ENCODE data around the gene MTMR3. TPM values are rescaled to one million over a fixed set of nuclear protein-coding genes. Genes with fewer than 3 reads are reported as not detected.

Gene MTMR3
- total RNA-seq, 1 donor from 2014 or later, result 41.2 TPM

- Mint-ChIP-seq H3K27ac (ENCODE audit: unreplicated experiment) (no peak overlapping the region), H3K4me3 (ENCODE audit: unreplicated experiment) (no peak overlapping the region), H3K27me3 (ENCODE audit: unreplicated experiment) (no peaks in the 10 kb centered on the region), H3K9me3 (ENCODE audit: unreplicated experiment) (no peaks in the 10 kb centered on the region), H3K4me1 (ENCODE audit: unreplicated experiment) (no peaks in the 10 kb centered on the region), H3K36me3 (ENCODE audit: unreplicated experiment) (peaks cover 51% of the 10 kb centered on the region)
- no peak for DNase-seq (ENCODE audit: extremely low spot score, unreplicated experiment)
- TF ChIP-seq CTCF (IDR thresholded peaks at IDR 0.05), result no peak
These were observed 133.6 kb downstream of the MTMR3 start for GRCh38 chr22:30016596-30016995.

GRCh38 chr22:30017375-30018223 is 134.6 kb downstream of the MTMR3 start:
- no peaks in the 10 kb centered on the region for H3K27me3 Mint-ChIP-seq (ENCODE audit: unreplicated experiment)
- peaks cover 51% of the 10 kb centered on the region for H3K36me3 Mint-ChIP-seq (ENCODE audit: unreplicated experiment)
- DNase-seq (ENCODE audit: extremely low spot score, unreplicated experiment), result peak; percentile 76
- H3K4me3 Mint-ChIP-seq (ENCODE audit: unreplicated experiment), result no peak overlapping the region
- H3K27ac Mint-ChIP-seq (ENCODE audit: unreplicated experiment), result no peak overlapping the region
- no peak for TF ChIP-seq CTCF (IDR thresholded peaks at IDR 0.05)
- no peaks in the 10 kb centered on the region for H3K9me3 Mint-ChIP-seq (ENCODE audit: unreplicated experiment)
- H3K4me1 Mint-ChIP-seq (ENCODE audit: unreplicated experiment), result no peaks in the 10 kb centered on the region

- no peaks in the 10 kb centered on the region for H3K27me3 Mint-ChIP-seq (ENCODE audit: unreplicated experiment)
- H3K4me1 Mint-ChIP-seq (ENCODE audit: unreplicated experiment), result no peaks in the 10 kb centered on the region
- no peak for DNase-seq (ENCODE audit: extremely low spot score, unreplicated experiment)
- H3K27ac Mint-ChIP-seq (ENCODE audit: unreplicated experiment), result no peak overlapping the region
- H3K36me3 Mint-ChIP-seq (ENCODE audit: unreplicated experiment), result peaks cover 64% of the 10 kb centered on the region
- no peaks in the 10 kb centered on the region for H3K9me3 Mint-ChIP-seq (ENCODE audit: unreplicated experiment)
- H3K4me3 Mint-ChIP-seq (ENCODE audit: unreplicated experiment), result no peak overlapping the region
- TF ChIP-seq CTCF (IDR thresholded peaks at IDR 0.05), result no peak
These were observed 137.5 kb downstream of the MTMR3 start for GRCh38 chr22:30020511-30020910.

- no peak for DNase-seq (ENCODE audit: extremely low spot score, unreplicated experiment)
- no peak overlapping the region for H3K27ac Mint-ChIP-seq (ENCODE audit: unreplicated experiment)
- H3K27me3 Mint-ChIP-seq (ENCODE audit: unreplicated experiment), result no peaks in the 10 kb centered on the region
- no peaks in the 10 kb centered on the region for H3K9me3 Mint-ChIP-seq (ENCODE audit: unreplicated experiment)
- no peaks in the 10 kb centered on the region for H3K4me1 Mint-ChIP-seq (ENCODE audit: unreplicated experiment)
- peaks cover 60% of the 10 kb centered on the region for H3K36me3 Mint-ChIP-seq (ENCODE audit: unreplicated experiment)
- TF ChIP-seq CTCF (IDR thresholded peaks at IDR 0.05), result no peak
- H3K4me3 Mint-ChIP-seq (ENCODE audit: unreplicated experiment), result no peak overlapping the region
These were observed 138.4 kb downstream of the MTMR3 start for GRCh38 chr22:30021338-30021737.

GRCh38 chr22:30021881-30022619 is 139.1 kb downstream of the MTMR3 start:
- Mint-ChIP-seq H3K9me3 (ENCODE audit: unreplicated experiment) (no peaks in the 10 kb centered on the region), H3K36me3 (ENCODE audit: unreplicated experiment) (peaks cover 65% of the 10 kb centered on the region), H3K4me3 (ENCODE audit: unreplicated experiment) (no peak overlapping the region), H3K27me3 (ENCODE audit: unreplicated experiment) (no peaks in the 10 kb centered on the region), H3K4me1 (ENCODE audit: unreplicated experiment) (no peaks in the 10 kb centered on the region), H3K27ac (ENCODE audit: unreplicated experiment) (no peak overlapping the region)
- DNase-seq (ENCODE audit: extremely low spot score, unreplicated experiment), result no peak
- no peak for TF ChIP-seq CTCF (IDR thresholded peaks at IDR 0.05)
